Pancreas (tissue), 10 donors: Measurements from ENCODE around the gene TMEM201. TPM values are rescaled to one million over a fixed set of nuclear protein-coding genes. Genes with fewer than 3 reads are reported as not detected.
A peak's percentile ranks its signal among the peaks of the same experiment; 100 is the strongest.
"Not testable (repeated sequence)": the region's sequence is repeated elsewhere in the genome, so short reads cannot be mapped to it uniquely, and the experiment has no call there.

Experiments used
- ATAC-seq, 4 donors: fragments of 200-7000 bp; cut with Tn5 transposase; one replicate each; pipeline versions ENCODE4 v1.8.0 to v1.9.1; 2020; ENCODE audit warnings: mild to moderate bottlenecking in 4 of 4, moderate library complexity in 4 of 4
- DNase-seq, 6 donors: peaks; one replicate each; pipeline ENCODE4 v3.0.0-alpha.2; 2020
- FAIRE-seq: peaks from 2 replicates; lab custom pipeline; 2012; peaks lifted over from hg19 to GRCh38; lab: Jason Lieb, UNC
- H3K27ac ChIP-seq, 4 donors: fragments of 200-600 bp; sonication (generic); 1 replicate in 3 of 4; 2 replicates in 1 of 4; pipeline versions ENCODE4 v1.5.0 to v1.8.0; 2020
- H3K27me3 ChIP-seq, 4 donors: fragments of 200-600 bp; one replicate each; pipeline ENCODE4 v1.8.0; 2021
- H3K36me3 ChIP-seq, 3 donors: fragments of 200-600 bp; sonication (generic) in 1 of 3; one replicate each; pipeline versions ENCODE4 v1.5.0 to v1.8.0; 2020 to 2021
- H3K4me1 ChIP-seq, 3 donors: fragments of 200-600 bp; one replicate each; pipeline ENCODE4 v1.8.0; 2021
- H3K4me3 ChIP-seq, 4 donors: fragments of 200-600 bp; sonication (generic) in 2 of 4; one replicate each; pipeline versions ENCODE4 v1.5.0 to v1.8.0; 2020 to 2021
- H3K9me3 ChIP-seq, 4 donors: fragments of 200-600 bp; one replicate each; pipeline ENCODE4 v1.8.0; 2021
- WGBS, 2 donors: extraction: QIAGEN DNeasy Blood & Tissue Kit; methylation state at CpG; one replicate each; pipeline ENCODE4 v1.1.7; 2013; 5-methylcytosine and 5-hydroxymethylcytosine counted together
- intact Hi-C, 3 donors: fragments of 100-400 bp; cut with DNase I; formaldehyde crosslinking; loops; one replicate each; pipeline versions ENCODE4 v1.11.1 to v1.14.2; 2022
- polyA plus RNA-seq, 2 donors: library from polyadenylated mRNA; stranded (reverse); fragments of 200-250 nt; gene quantifications; one replicate each; pipeline ENCODE4 v1.2.3, GENCODE V29; 2013
- total RNA-seq, 6 donors: library from RNA; stranded (reverse); fragmentation: NEBNext Ultra II Directional in 4 of 6; extraction: Animal tissue kit (Norgen Biotek cat#: 25700) in 4 of 6; gene quantifications; one replicate each; pipeline versions ENCODE4 v1.2.1 to v1.2.4, GENCODE V29; 2021 to 2023
- TF ChIP-seq, protein P1 (sequence below), 4 donors: fragments of 200-600 bp; sonication (generic) in 3 of 4; IDR thresholded peaks; one replicate each; pipeline versions ENCODE4 v1.5.0 to v1.8.0; 2021; ENCODE audit warnings: antibody characterized with exemption in 4 of 4
- donor health status: healthy with polysubstance abuse.
- donor health status: DM: no; HTN: no; CAD: no; lungs with moderate emphysema.
- donor health status: DM: no; HTN: no; CAD: no.
- donor health status: control.
- donor health status: control.
- donor health status: Bipolar disorder and iron deficiency.
- donor health status: DM: yes; HTN: yes; CAD: no.
- donor health status: DM: no; HTN: no; CAD: no.
- donor health status: DM: no; HTN: no; CAD: no.
- donor health status: DM: yes; HTN: yes; CAD: no.

Gene TMEM201
- total and polyA plus RNA-seq, 8 donors = 2.9 to 7.2 (median 6.2) TPM

DNA sequence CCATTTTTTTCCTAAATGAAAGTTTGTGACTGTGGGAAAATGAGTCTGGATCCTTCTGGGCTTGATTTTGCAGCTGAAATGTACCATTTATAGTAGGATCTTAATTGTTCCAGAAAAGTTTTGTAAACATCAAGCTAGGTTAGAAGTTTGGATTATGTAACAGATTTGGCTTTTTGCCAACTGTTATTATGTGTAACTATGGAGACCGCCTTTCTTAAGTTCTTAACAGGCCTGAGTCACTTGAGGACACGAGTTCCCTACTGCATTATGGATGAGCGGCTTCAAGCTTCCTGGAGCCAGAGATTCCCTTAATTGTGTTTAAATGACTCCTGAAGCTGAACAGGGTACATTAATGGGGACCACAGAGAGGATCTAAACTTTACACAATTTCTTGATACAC, 27.3 kb upstream of the TMEM201 start:
- Histone ChIP-seq H3K9me3 (no peaks in the 10 kb centered on the region), H3K36me3 (no peaks in the 10 kb centered on the region), H3K27me3 (no peaks in the 10 kb centered on the region), H3K27ac (no peak overlapping the region), H3K4me3 (no peak overlapping the region), H3K4me1 (peaks cover 0 to 7% (median 0%) of the 10 kb centered on the region in 3 donors)
- 21 to 27% methylated on average over 3 of the region's 3 CpGs for WGBS, 2 donors
- TF ChIP-seq, protein P1, sequence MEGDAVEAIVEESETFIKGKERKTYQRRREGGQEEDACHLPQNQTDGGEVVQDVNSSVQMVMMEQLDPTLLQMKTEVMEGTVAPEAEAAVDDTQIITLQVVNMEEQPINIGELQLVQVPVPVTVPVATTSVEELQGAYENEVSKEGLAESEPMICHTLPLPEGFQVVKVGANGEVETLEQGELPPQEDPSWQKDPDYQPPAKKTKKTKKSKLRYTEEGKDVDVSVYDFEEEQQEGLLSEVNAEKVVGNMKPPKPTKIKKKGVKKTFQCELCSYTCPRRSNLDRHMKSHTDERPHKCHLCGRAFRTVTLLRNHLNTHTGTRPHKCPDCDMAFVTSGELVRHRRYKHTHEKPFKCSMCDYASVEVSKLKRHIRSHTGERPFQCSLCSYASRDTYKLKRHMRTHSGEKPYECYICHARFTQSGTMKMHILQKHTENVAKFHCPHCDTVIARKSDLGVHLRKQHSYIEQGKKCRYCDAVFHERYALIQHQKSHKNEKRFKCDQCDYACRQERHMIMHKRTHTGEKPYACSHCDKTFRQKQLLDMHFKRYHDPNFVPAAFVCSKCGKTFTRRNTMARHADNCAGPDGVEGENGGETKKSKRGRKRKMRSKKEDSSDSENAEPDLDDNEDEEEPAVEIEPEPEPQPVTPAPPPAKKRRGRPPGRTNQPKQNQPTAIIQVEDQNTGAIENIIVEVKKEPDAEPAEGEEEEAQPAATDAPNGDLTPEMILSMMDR (IDR thresholded peaks at IDR 0.05) = no peak
- peak in 1 of 6 donors; percentile 48 for DNase-seq
- intact Hi-C loops = no loop called here
- peak; percentile 79 to 94 (median 87) for ATAC-seq
- peak; percentile 93 for FAIRE-seq

DNA sequence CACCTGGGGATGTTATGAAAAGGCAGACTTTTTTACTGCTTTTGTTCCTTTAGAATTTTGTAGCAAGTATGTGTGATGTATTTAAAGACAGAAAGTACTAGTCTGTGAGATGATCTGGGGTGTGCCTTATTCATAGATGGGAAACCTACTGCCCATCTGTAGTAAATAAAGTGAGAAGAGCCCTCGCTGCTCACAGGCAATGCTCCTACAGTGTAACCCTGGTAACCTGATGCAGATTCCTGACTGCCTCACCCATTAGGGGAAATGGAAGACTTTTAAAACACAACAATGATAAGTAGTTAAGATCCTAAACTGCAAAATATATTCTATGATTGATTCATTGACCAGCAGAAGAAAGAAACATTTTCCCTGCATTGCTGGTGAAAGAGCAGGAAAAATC, 19.4 kb upstream of the TMEM201 start:
- ATAC-seq = peak in 1 of 4 donors; percentile 71
- no peak for FAIRE-seq
- H3K4me3 ChIP-seq = no peak overlapping the region

DNA sequence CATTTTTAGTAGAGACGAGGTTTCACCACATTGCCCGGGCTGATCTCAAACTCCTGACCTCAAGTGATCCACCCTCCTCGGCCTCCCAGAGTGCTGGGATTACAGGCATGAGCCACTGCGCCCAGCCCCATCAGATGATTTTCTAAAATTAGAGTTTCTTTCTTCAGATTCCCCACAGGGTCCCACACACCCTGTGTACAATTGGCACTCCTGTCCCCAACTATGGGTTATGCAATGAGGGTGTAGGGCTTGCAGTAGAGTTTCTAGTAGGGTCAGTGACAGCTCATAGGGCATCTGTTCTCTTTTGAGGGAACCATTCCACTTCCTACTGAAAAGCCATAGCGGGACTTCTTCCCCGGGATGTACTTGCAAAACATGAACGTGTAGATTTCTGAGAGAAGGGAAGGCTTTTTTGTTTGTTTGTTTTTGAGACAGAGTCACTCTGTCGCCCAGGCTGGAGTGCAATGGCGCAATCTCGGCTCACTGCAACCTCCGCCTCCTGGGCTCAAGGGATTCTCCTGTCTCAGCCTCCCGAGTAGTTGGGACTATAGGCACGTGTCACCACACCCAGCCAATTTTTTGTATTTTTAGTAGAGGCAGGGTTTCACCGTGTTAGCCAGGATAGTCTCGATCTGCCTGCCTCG, 17.7 kb upstream of the TMEM201 start:
- 86 to 89% methylated on average over 15 to 16 of the region's 16 CpGs for WGBS, 2 donors
- not testable (repeated sequence) for H3K36me3 ChIP-seq, H3K4me3 ChIP-seq, H3K27me3 ChIP-seq, ATAC-seq, H3K27ac ChIP-seq, H3K9me3 ChIP-seq, DNase-seq, H3K4me1 ChIP-seq, FAIRE-seq
- intact Hi-C loops = loop anchor here (5.0 to 10.0 kb wide), 3 partner anchors 74 to 79 kb away; no protein-coding TSS in a partner anchor

More for the DNA sequence above, 19.4 kb upstream of the TMEM201 start:
- no peaks in the 10 kb centered on the region for H3K9me3 ChIP-seq
- intact Hi-C loops = no loop called here
- H3K27ac ChIP-seq = no peak overlapping the region
- no peaks in the 10 kb centered on the region for H3K27me3 ChIP-seq
- TF ChIP-seq, protein P1 (IDR thresholded peaks at IDR 0.05) = no peak
- DNase-seq = no peak
- H3K36me3 ChIP-seq = peaks cover 0 to 4% (median 0%) of the 10 kb centered on the region in 3 donors
- no peaks in the 10 kb centered on the region for H3K4me1 ChIP-seq
- 72 to 90% methylated on average over 1 of the region's 1 CpG for WGBS, 2 donors

DNA sequence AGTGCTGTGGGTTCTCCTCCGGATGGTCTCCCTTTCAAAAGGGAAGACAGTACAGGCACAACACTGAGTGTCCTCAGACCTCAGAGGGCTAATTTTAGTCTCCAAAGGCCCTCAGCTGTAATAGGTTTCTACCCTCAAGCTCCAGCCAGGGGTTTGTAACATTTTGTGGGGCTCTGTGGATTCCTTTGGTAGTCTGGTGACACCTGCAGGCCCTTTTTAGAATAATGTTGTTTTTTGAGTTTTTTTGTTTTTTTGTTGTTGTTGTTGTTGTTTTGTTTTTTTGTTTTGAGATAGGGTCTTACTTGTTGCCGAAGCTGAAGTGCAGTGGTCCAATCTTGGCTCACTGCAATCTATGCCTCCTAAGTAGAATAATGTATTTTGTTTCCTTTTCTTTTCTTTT, 15.0 kb upstream of the TMEM201 start:
- Histone ChIP-seq H3K4me3 (no peak overlapping the region), H3K27ac (no peak overlapping the region), H3K9me3 (no peaks in the 10 kb centered on the region), H3K27me3 (no peaks in the 10 kb centered on the region), H3K36me3 (no peaks in the 10 kb centered on the region), H3K4me1 (no peaks in the 10 kb centered on the region)
- DNase-seq (no peak), ATAC-seq (peak in 2 of 4 donors; percentile 32 to 34), FAIRE-seq (no peak)
- WGBS, 2 donors = 83 to 88% methylated on average over 2 of the region's 2 CpGs
- intact Hi-C loops = loop anchor here (5.0 to 10.0 kb wide), 3 partner anchors 76 to 81 kb away; no protein-coding TSS in a partner anchor
- TF ChIP-seq, protein P1 (IDR thresholded peaks at IDR 0.05) = peak in 2 of 4 donors; percentile 12 to 13

DNA sequence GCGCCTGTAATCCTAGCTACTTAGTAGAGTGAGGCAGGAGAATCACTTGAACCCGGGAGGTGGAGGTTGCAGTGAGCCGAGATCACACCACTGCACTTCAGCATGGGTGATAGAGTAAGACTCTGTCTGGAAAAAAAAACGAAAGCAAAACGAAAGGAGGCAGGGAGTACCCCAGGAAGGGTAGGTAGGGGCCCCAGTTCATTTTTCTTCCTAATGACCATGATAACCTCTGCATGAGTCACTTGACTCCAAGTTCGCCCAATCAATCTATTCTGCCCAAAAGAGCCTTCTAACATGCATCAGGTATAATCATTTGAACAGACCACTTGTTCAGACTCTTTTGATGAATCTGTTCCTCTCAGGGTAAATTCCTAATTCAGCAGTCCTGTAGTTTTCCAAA, 13.2 kb upstream of the TMEM201 start:
- WGBS, 2 donors = 79% methylated on average over 6 of the region's 6 CpGs
- no peak for FAIRE-seq
- no peak overlapping the region for H3K27ac ChIP-seq
- H3K9me3 ChIP-seq = no peaks in the 10 kb centered on the region
- H3K4me1 ChIP-seq = no peaks in the 10 kb centered on the region
- TF ChIP-seq, protein P1 (IDR thresholded peaks at IDR 0.05) = no peak
- ATAC-seq = no peak
- no peak for DNase-seq
- H3K36me3 ChIP-seq = peaks cover 0 to 4% (median 0%) of the 10 kb centered on the region in 3 donors
- H3K27me3 ChIP-seq = no peaks in the 10 kb centered on the region
- intact Hi-C loops = loop anchor here in 1 of 3 donors (10.0 kb wide), 1 partner anchor 81 kb away; no protein-coding TSS in a partner anchor
- no peak overlapping the region for H3K4me3 ChIP-seq
